ENCODE measurements around the gene MPP2. TPM values are rescaled to one million over a fixed set of nuclear protein-coding genes. Genes with fewer than 3 reads are reported as not detected.

The MPP2 gene
- total and polyA plus RNA-seq, 2 experiments from 2014 or later = 4.1 to 5.1 TPM

- no peak overlapping the region for H3K9ac ChIP-seq
- peaks cover 50% of the 10 kb centered on the region for H3K27me3 ChIP-seq (replicated peaks; ENCODE audit: insufficient read depth)
- no peaks in the 10 kb centered on the region for H3K36me3 ChIP-seq (ENCODE audit: low read depth)
- no peak for DNase-seq
- no peaks in the 10 kb centered on the region for H3K4me1 ChIP-seq (ENCODE audit: insufficient read depth)
- H3K4me3 ChIP-seq = no peak overlapping the region
- WGBS, 2 experiments (ENCODE audit: low coverage in 1 of 2, low lambda C conversion rate in 2 of 2, missing lambda C conversion rate in 2 of 2) = 51 to 53% methylated on average over 12 of the region's 12 CpGs
- H2AFZ ChIP-seq = no peak overlapping the region
- no peak overlapping the region for H3K27ac ChIP-seq
- in situ Hi-C loops (cut with MboI) = no loop called here
- H3K9me3 ChIP-seq (ENCODE audit: low read depth) = no peaks in the 10 kb centered on the region
- no peaks in the 10 kb centered on the region for H3K79me2 ChIP-seq (ENCODE audit: insufficient read depth)
- H3F3A ChIP-seq (ENCODE audit: insufficient read depth) = no peaks in the 10 kb centered on the region
- H3K4me2 ChIP-seq (ENCODE audit: unreplicated experiment) = no peak overlapping the region
- no peaks in the 10 kb centered on the region for H4K20me1 ChIP-seq (ENCODE audit: insufficient read depth)
- TF ChIP-seq EZH2phosphoT487 (IDR thresholded peaks at IDR 0.05; ENCODE audit: insufficient read depth, low read depth) = no peak
- TF ChIP-seq EZH2 (IDR thresholded peaks at IDR 0.05; ENCODE audit: insufficient read depth, poor library complexity, severe bottlenecking) = no peak
- H3K9me2 ChIP-seq (ENCODE audit: insufficient read depth) = no peaks in the 10 kb centered on the region
Measured at GRCh38 chr17:43857957-43858600, 49.3 kb downstream of the MPP2 start.

- Histone ChIP-seq H3K9ac (no peak overlapping the region), H3K4me1 (ENCODE audit: insufficient read depth) (no peaks in the 10 kb centered on the region), H3K9me3 (ENCODE audit: low read depth) (no peaks in the 10 kb centered on the region), H2AFZ (no peak overlapping the region), H3K4me2 (ENCODE audit: unreplicated experiment) (no peak overlapping the region), H3K79me2 (ENCODE audit: insufficient read depth) (no peaks in the 10 kb centered on the region), H3K36me3 (ENCODE audit: low read depth) (no peaks in the 10 kb centered on the region), H3K4me3 (no peak overlapping the region), H4K20me1 (ENCODE audit: insufficient read depth) (no peaks in the 10 kb centered on the region), H3F3A (ENCODE audit: insufficient read depth) (no peaks in the 10 kb centered on the region), H3K9me2 (ENCODE audit: insufficient read depth) (no peaks in the 10 kb centered on the region), H3K27me3 (replicated peaks; ENCODE audit: insufficient read depth) (peaks cover 49% of the 10 kb centered on the region), H3K27ac (no peak overlapping the region)
- no peak for TF ChIP-seq EZH2 (IDR thresholded peaks at IDR 0.05; ENCODE audit: insufficient read depth, poor library complexity, severe bottlenecking)
- no peak for TF ChIP-seq EZH2phosphoT487 (IDR thresholded peaks at IDR 0.05; ENCODE audit: insufficient read depth, low read depth)
- DNase-seq = no peak
- in situ Hi-C loops (cut with MboI) = no loop called here
- WGBS, 2 experiments (ENCODE audit: low coverage in 1 of 2, low lambda C conversion rate in 2 of 2, missing lambda C conversion rate in 2 of 2) = 60 to 63% methylated on average over 4 to 5 of the region's 5 CpGs
Measured at GRCh38 chr17:43857141-43857540, 50.2 kb downstream of the MPP2 start.

- Histone ChIP-seq H3K4me1 (ENCODE audit: insufficient read depth) (no peaks in the 10 kb centered on the region), H3K4me2 (ENCODE audit: unreplicated experiment) (no peak overlapping the region), H3K79me2 (ENCODE audit: insufficient read depth) (no peaks in the 10 kb centered on the region), H3K9ac (no peak overlapping the region), H3K4me3 (no peak overlapping the region), H3F3A (ENCODE audit: insufficient read depth) (no peaks in the 10 kb centered on the region), H3K9me3 (ENCODE audit: low read depth) (no peaks in the 10 kb centered on the region), H3K36me3 (ENCODE audit: low read depth) (no peaks in the 10 kb centered on the region), H3K9me2 (ENCODE audit: insufficient read depth) (no peaks in the 10 kb centered on the region), H4K20me1 (ENCODE audit: insufficient read depth) (no peaks in the 10 kb centered on the region), H2AFZ (no peak overlapping the region), H3K27ac (no peak overlapping the region), H3K27me3 (replicated peaks; ENCODE audit: insufficient read depth) (peaks cover 49% of the 10 kb centered on the region)
- TF ChIP-seq EZH2phosphoT487 (IDR thresholded peaks at IDR 0.05; ENCODE audit: insufficient read depth, low read depth) = no peak
- TF ChIP-seq EZH2 (IDR thresholded peaks at IDR 0.05; ENCODE audit: insufficient read depth, poor library complexity, severe bottlenecking) = no peak
- no peak for DNase-seq
- WGBS, 2 experiments (ENCODE audit: low coverage in 1 of 2, low lambda C conversion rate in 2 of 2, missing lambda C conversion rate in 2 of 2) = 95 to 96% methylated on average over 3 of the region's 3 CpGs
- in situ Hi-C loops (cut with MboI) = no loop called here
Measured at GRCh38 chr17:43856141-43856540, 51.2 kb downstream of the MPP2 start.

GRCh38 chr17:43855061-43855460 is 52.3 kb downstream of the MPP2 start:
- no peak for DNase-seq
- H3K9me2 ChIP-seq (ENCODE audit: insufficient read depth) = no peaks in the 10 kb centered on the region
- no peak overlapping the region for H2AFZ ChIP-seq
- no peaks in the 10 kb centered on the region for H3K36me3 ChIP-seq (ENCODE audit: low read depth)
- in situ Hi-C loops (cut with MboI) = no loop called here
- H3K9me3 ChIP-seq (ENCODE audit: low read depth) = no peaks in the 10 kb centered on the region
- H3F3A ChIP-seq (ENCODE audit: insufficient read depth) = no peaks in the 10 kb centered on the region
- no peaks in the 10 kb centered on the region for H3K4me1 ChIP-seq (ENCODE audit: insufficient read depth)
- no peak overlapping the region for H3K4me3 ChIP-seq
- H3K79me2 ChIP-seq (ENCODE audit: insufficient read depth) = no peaks in the 10 kb centered on the region
- H3K27me3 ChIP-seq (replicated peaks; ENCODE audit: insufficient read depth) = peaks cover 57% of the 10 kb centered on the region
- no peak overlapping the region for H3K9ac ChIP-seq
- no peak overlapping the region for H3K4me2 ChIP-seq (ENCODE audit: unreplicated experiment)
- no peak overlapping the region for H3K27ac ChIP-seq
- H4K20me1 ChIP-seq (ENCODE audit: insufficient read depth) = no peaks in the 10 kb centered on the region
- TF ChIP-seq EZH2phosphoT487 (IDR thresholded peaks at IDR 0.05; ENCODE audit: insufficient read depth, low read depth) = no peak
- TF ChIP-seq EZH2 (IDR thresholded peaks at IDR 0.05; ENCODE audit: insufficient read depth, poor library complexity, severe bottlenecking) = no peak
- 78 to 83% methylated on average over 9 of the region's 9 CpGs for WGBS, 2 experiments (ENCODE audit: low coverage in 1 of 2, low lambda C conversion rate in 2 of 2, missing lambda C conversion rate in 2 of 2)

Measured in GM23248 (cell line).